A673 (cell line): ENCODE data around the gene CELF4. TPM values are rescaled to one million over a fixed set of nuclear protein-coding genes. Genes with fewer than 3 reads are reported as not detected.

ENCODE experiments used
- BruUV-seq: library from RNA; stranded (reverse); fragments of 400-500 nt; replicated peaks from 2 replicates; lab custom pipeline; 2021; lab: Mats Ljungman, UMichigan
- CTCF ChIA-PET: fragments of 300-600 bp; sonication (Branson Sonifier 250); formaldehyde crosslinking; loops from one replicate; lab custom pipeline; 2022; ENCODE audit warnings: antibody characterized with exemption; lab: Charles Lee
- POLR2A ChIA-PET: fragments of 300-600 bp; sonication (Branson Sonifier 250); formaldehyde crosslinking; loops from one replicate; lab custom pipeline; 2022; ENCODE audit warnings: antibody characterized with exemption; ENCODE audit not compliant: low non-redundant PET; lab: Charles Lee
- DNase-seq: peaks from one replicate; pipeline ENCODE4 v3.0.0-alpha.2; 2015; ENCODE audit warnings: low spot score
- H3K27ac ChIP-seq: fragments of 200-600 bp; sonication (generic); 2 replicates; pipeline ENCODE4 v1.5.1; 2016; ENCODE audit warnings: mixed run types, low read depth, mild to moderate bottlenecking, mixed read lengths, antibody characterized with exemption, low read length; ENCODE audit not compliant: poor library complexity, severe bottlenecking
- H3K27me3 ChIP-seq: fragments of 200-600 bp; sonication (generic); replicated peaks from 2 replicates; pipeline ENCODE4 v1.6.1; 2017; ENCODE audit warnings: mixed run types, low read depth, mild to moderate bottlenecking, mixed read lengths, antibody characterized with exemption, low read length; ENCODE audit not compliant: insufficient read depth, poor library complexity
- H3K36me3 ChIP-seq: fragments of 200-600 bp; sonication (generic); 2 replicates; pipeline ENCODE4 v1.6.1; 2016; ENCODE audit warnings: mixed run types, mild to moderate bottlenecking, mixed read lengths, antibody characterized with exemption, low read length; ENCODE audit not compliant: insufficient read depth, poor library complexity, severe bottlenecking
- H3K4me1 ChIP-seq: fragments of 200-600 bp; sonication (generic); 2 replicates; pipeline ENCODE4 v1.6.1; 2017; ENCODE audit warnings: mixed run types, mild to moderate bottlenecking, mixed read lengths, antibody characterized with exemption, low read length; ENCODE audit not compliant: insufficient read depth, poor library complexity, severe bottlenecking
- H3K4me3 ChIP-seq: fragments of 200-600 bp; sonication (generic); 2 replicates; pipeline ENCODE4 v1.5.1; 2016; ENCODE audit warnings: low read depth, mixed run types, mild to moderate bottlenecking, mixed read lengths, low read length; ENCODE audit not compliant: poor library complexity, severe bottlenecking
- H3K9me3 ChIP-seq: fragments of 200-600 bp; sonication (generic); 2 replicates; pipeline ENCODE4 v1.6.1; 2016; ENCODE audit warnings: mixed run types, low read depth, mild to moderate bottlenecking, mixed read lengths, antibody characterized with exemption, low read length; ENCODE audit not compliant: poor library complexity, severe bottlenecking
- EZH2 ChIP-seq: fragments of 200-600 bp; sonication (generic); IDR thresholded peaks from 2 replicates; pipeline ENCODE4 v1.6.1; 2017; ENCODE audit warnings: borderline replicate concordance, low read depth, mild to moderate bottlenecking, mixed read lengths, antibody characterized with exemption, low read length; ENCODE audit not compliant: poor library complexity, severe bottlenecking
- intact Hi-C: fragments of 100-400 bp; cut with micrococcal nuclease; formaldehyde crosslinking; loops from one replicate; pipeline ENCODE4 v1.10.0; 2022; ENCODE audit not compliant: unreplicated experiment
- total RNA-seq: library from RNA; stranded (reverse); gene quantifications from 2 replicates; pipeline ENCODE4 v1.2.3, GENCODE V29; 2021
- TF ChIP-seq, protein P1 (sequence below): fragments of 300-800, 200-600 bp; sonication (generic); conservative IDR thresholded peaks from 2 replicates; pipeline ENCODE4 v1.5.1; 2017; ENCODE audit warnings: low read depth, mild to moderate bottlenecking, antibody characterized with exemption, low read length, moderate library complexity, mixed read lengths

CELF4 gene
- total RNA-seq, 1 experiment from 2014 or later = not detected

DNA sequence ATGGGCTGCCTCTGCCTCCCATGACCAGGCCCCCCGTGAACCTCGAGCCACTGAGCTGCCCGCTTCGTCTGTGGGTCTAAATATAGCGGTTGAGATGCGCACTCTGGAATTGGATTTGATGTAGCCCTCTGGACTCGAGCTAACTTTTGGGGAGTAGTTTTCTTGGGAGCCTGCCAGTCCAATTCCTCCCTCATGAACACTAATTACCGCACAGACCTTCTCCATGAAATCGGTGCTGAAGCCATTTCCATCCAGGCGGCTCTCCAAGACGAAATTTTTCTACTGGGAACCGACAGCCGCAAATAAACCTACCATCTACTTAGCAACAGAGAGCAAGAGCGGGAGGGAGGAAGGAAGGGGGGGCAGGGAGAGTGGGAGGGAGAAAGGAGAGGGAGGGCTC lies 63.6 kb downstream of the CELF4 start:
- no peaks in the 10 kb centered on the region for H3K4me1 ChIP-seq

DNA sequence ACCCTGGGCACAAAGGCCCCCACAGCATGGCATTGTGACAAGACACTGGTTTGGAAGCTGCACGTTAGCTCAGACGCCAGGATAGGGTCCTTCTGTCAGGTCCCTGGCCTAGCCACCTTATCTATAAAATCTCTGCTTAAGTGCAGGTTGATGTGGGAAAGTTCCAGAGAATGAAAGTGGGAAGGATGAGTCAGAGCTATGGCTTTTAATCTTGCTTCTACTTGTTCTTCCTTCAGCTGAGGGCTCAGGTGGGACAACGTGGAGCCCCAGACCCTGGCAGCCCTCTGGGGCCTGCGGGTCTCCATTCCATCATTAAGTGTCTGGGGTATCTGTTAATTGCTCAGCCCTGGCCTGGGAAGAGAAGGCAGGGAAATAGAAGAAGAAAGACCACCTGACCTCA lies 64.5 kb downstream of the CELF4 start:
- BruUV-seq = no TSS peak
- H3K27me3 ChIP-seq = peaks cover 27% of the 10 kb centered on the region
- H3K36me3 ChIP-seq = no peaks in the 10 kb centered on the region
- H3K4me3 ChIP-seq = no peak overlapping the region
- no peaks in the 10 kb centered on the region for H3K4me1 ChIP-seq
- no peaks in the 10 kb centered on the region for H3K9me3 ChIP-seq
- DNase-seq = no peak
- ChIA-PET POLR2A (no interaction called here), CTCF (no interaction called here)
- intact Hi-C loops = no loop called here
- H3K27ac ChIP-seq = no peak overlapping the region
- TF ChIP-seq, protein P1, sequence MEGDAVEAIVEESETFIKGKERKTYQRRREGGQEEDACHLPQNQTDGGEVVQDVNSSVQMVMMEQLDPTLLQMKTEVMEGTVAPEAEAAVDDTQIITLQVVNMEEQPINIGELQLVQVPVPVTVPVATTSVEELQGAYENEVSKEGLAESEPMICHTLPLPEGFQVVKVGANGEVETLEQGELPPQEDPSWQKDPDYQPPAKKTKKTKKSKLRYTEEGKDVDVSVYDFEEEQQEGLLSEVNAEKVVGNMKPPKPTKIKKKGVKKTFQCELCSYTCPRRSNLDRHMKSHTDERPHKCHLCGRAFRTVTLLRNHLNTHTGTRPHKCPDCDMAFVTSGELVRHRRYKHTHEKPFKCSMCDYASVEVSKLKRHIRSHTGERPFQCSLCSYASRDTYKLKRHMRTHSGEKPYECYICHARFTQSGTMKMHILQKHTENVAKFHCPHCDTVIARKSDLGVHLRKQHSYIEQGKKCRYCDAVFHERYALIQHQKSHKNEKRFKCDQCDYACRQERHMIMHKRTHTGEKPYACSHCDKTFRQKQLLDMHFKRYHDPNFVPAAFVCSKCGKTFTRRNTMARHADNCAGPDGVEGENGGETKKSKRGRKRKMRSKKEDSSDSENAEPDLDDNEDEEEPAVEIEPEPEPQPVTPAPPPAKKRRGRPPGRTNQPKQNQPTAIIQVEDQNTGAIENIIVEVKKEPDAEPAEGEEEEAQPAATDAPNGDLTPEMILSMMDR = no peak
- TF ChIP-seq EZH2 = no peak

More for the DNA sequence above, 63.6 kb downstream of the CELF4 start:
- TF ChIP-seq, protein P1 = no peak
- TF ChIP-seq EZH2 = no peak
- Histone ChIP-seq H3K27me3 (peaks cover 26% of the 10 kb centered on the region), H3K36me3 (no peaks in the 10 kb centered on the region), H3K27ac (no peak overlapping the region), H3K9me3 (no peaks in the 10 kb centered on the region), H3K4me3 (no peak overlapping the region)
- no TSS peak for BruUV-seq
- intact Hi-C loops = no loop called here
- ChIA-PET CTCF (no interaction called here), POLR2A (no interaction called here)
- no peak for DNase-seq

DNA sequence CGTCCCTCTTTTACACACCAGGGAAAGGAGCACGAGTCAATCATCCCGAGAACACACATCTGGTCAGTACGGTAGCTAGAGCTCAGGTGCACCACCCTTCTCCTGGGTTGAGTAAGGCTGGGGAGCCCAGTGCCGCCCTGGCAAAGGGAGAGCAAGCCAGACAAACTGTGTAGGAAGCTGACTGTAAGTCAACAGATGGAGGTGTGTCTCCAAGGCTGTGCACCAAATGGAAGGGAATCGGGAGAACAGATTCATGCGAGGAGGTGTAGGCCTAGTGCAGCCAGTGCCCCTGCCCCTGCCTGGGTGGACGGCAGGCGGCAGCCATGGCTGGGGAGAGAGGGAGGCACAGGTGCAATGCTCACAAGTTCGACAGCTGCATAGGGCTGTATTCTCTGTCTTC lies 65.7 kb downstream of the CELF4 start:
- no peaks in the 10 kb centered on the region for H3K9me3 ChIP-seq
- DNase-seq = no peak
- TF ChIP-seq, protein P1 = no peak
- no peak for TF ChIP-seq EZH2
- peaks cover 30% of the 10 kb centered on the region for H3K27me3 ChIP-seq
- POLR2A ChIA-PET = no interaction called here
- no peak overlapping the region for H3K4me3 ChIP-seq
- BruUV-seq = no TSS peak
- no peaks in the 10 kb centered on the region for H3K36me3 ChIP-seq
- intact Hi-C loops = no loop called here
- no peak overlapping the region for H3K27ac ChIP-seq
- CTCF ChIA-PET = no interaction called here
- no peaks in the 10 kb centered on the region for H3K4me1 ChIP-seq
